ENCODE measurements around the gene SNTB2.
A peak's percentile ranks its signal among the peaks of the same experiment; 100 is the strongest.

SNTB2 gene

DNA sequence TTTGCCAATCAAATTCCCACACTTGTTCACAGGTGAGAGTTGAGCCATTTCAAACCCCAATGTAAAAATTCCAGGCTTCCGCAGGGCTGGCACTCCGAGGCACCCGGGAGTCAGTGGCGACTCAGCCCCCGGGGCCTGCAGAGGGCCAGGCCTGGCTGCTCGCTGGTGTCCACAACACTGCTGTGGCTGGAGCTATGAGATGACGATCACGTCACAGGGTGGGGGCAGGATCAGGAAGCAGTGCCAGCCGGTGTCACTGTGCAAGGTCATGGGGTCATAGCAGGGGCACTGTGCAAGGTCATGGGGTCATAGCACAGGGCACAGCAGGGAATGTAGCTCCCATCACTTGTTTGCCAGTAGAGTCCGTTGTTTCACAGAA lies 131.9 kb downstream of the SNTB2 start:
- DNase-seq (ENCODE audit: low read depth), result no peak

DNA sequence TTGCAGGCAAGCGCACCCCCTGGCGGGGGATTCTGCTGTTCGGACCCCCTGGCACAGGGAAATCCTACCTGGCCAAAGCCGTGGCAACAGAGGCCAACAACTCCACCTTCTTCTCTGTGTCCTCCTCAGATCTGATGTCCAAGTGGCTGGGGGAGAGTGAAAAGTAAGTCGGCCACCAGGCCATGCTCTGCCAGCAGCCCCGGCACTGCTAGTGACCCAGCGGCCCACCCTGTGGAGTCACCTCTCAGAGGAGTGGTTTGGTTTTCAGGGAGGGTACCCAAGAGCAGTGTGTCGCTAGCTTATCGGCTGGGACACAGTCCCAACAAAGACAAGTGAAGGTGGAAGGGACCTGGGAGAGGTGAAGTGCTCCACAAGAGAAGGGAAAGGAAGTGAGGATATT lies 132.4 kb downstream of the SNTB2 start:
- DNase-seq (ENCODE audit: low read depth), result no peak

DNA sequence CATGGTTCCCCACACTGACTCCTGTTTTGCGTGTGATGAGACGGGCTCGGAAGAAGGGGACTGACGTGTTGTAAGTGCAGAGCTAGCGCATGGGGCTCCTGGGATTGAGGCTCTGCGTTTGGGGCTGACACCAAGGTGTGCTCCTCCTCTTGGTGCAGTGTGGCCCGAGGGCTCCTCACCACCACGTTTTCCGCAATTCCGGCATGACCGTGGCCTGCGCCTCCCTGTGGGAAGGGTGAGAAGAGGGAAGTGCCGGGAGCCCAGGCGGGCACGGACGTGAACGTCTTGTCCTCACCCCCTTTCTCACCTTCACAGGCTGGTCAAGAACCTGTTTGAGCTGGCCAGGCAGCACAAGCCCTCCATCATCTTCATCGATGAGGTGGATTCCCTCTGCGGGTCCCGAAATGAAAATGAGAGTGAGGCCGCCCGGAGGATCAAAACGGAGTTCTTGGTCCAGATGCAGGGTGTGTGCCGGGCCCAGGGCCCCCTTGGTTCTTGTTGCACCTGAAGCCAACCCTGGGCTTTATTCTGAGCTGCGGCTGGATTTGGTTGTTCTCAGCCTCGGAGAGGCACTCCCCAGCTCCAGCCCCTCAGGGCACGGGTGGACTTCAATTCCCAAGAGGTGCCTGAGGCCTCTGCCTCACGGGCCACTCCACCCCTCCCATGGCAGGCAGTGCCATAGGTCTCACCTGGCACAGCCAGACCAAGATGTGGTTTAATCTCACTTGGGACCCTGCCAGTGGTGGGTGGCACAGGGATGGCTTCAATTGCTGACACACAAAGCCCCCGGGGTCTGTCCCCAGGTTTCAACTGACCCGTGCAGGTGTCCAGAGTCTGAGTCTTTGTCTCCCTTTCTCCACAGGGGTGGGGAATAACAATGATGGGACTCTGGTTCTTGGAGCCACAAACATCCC lies 133.1 kb downstream of the SNTB2 start:
- DNase-seq (ENCODE audit: low read depth), result no peak

DNA sequence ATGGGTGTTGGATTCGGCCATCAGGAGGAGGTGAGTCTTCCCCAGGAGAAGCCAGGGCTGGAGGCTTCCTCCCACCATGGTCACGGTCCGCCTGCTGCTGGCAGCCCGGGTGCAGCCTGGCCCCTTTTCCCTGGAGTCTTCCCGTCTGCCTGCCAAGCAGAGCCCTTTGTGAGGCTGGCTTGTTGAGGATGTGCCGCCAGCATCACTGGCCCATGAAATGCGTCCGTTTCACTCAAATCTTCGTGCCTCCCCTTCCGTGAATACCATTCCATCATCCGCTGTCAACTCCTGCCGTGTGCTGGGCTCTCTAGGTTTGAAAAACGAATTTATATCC lies 133.7 kb downstream of the SNTB2 start:
- DNase-seq (ENCODE audit: low read depth), result no peak

DNA sequence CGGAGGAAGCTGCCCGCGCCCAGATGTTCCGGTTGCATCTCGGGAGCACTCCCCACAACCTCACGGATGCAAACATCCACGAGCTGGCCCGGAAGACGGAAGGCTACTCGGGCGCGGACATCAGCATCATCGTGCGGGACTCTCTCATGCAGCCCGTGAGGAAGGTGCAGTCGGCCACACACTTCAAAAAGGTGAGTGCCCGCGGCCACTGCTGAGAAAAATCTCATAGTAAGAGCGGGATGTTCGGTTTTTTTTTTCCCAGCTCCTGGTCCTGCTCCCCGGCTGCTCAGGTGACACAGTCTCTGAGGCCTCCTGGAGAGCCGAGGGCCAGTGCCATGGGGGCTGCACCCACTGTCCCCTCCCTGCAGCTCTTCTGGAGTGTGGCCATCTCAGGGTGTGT lies 134.1 kb downstream of the SNTB2 start:
- no peak for DNase-seq (ENCODE audit: low read depth)

DNA sequence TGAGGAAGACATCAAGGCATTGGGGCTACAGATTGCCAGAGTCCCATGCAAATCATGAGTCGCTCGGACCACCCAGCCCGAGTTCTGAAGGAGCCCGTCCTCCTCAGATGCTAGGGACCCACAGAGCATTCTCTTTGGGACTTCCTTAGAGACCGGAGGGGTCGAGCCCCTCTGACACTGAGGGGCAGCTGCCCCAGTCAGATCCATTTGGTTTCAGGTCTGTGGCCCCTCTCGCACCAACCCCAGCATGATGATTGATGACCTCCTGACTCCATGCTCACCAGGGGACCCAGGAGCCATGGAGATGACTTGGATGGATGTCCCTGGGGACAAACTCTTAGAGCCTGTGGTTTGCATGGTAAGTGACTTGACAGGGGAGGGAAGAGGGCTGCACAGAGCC lies 135.4 kb downstream of the SNTB2 start:
- no peak for DNase-seq (ENCODE audit: low read depth)

DNA sequence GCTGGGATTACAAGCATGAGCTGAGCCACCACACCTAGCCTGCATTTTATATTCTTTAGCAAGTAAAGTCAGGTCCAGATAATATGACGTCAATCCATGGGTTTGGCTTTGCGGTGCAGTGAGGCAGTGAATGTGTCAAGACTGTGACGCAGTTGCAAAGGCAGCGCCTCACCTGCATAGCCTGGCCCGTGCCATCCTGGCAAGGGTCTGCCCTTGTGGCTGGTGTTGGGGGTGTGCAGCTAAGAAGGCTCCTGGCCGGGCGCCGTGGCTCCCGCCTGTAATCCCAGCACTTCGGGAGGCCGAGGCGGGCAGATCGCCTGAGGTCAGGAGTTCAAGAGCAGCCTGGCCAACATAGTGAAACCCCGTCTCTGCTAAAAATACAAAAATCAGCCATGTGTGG lies 136.5 kb downstream of the SNTB2 start:
- DNase-seq (ENCODE audit: low read depth), result no peak

DNA sequence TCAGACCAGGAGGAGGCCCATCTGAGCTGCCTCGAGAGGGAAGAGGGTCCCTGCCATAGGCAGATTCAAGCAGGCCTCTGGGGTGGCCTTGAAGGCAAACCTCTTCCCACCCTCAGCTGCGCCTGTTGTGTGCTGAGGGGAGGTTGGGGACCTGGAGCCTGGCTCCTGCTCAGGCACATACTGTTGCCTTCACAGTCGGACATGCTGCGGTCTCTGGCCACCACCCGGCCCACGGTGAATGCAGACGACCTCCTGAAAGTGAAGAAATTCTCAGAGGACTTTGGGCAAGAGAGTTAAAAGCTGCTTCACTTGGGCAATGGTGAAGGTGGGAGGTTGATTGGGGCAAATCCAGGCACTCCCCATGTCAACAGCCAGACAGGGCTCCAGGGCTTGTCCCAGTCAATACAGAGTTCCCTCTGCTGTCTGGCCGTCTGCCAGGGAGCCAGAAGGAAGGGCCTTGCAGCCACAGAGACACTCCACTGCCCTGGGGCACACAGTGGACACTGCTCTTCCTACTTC lies 137.1 kb downstream of the SNTB2 start:
- DNase-seq (ENCODE audit: low read depth), result no peak

DNA sequence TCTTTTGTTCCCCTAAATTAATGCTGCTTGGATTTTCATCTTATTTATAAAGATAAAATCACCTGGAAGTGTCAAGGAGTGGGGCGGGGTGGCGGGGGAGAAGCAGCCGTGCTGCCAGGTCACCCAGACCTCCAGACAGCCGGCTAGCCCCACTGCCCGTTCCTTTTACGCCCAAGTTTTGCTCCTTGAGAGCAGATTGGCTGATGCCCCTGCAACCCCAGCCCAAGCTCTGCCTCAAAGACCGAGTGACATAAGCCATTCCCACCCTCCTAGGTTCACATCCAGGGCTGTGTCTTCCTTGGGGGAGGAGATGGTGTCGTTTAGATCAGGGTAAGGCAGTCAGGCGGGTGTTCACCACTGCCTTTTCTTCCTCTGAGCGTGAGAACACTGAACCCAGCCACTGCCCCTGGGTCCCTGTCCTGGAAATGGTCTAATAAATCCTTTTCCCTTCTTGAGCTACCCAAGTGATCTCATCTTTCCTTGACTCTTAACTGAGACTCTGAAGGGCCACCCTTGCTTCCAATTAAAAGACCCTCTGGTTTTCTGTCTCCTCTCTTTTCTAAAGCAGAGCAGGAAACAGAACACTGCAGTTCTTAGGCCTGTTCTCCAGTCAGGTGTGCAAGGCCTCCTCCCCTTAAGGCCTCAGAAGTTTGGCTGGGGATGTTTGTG lies 137.8 kb downstream of the SNTB2 start:
- DNase-seq (ENCODE audit: low read depth), result no peak

DNA sequence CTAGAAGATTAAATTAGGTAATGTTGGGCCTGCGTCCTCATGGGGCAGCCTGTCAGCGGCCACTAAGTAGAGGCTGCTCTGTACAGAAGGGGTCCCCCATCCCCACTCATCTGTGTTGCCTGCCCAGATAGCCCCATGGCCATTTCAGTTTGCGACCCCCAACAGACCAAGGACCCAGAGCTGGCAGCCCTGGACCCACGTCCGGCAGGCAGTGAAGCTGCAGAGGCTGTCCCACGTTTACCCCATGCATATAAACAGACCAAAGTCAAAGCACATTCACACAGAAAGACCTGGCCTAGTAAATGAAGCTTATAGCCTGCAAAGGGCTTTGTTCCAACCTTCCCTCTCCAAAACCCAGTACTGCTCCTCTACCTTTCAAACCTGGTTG lies 138.8 kb downstream of the SNTB2 start:
- no peak for DNase-seq (ENCODE audit: low read depth)

DNA sequence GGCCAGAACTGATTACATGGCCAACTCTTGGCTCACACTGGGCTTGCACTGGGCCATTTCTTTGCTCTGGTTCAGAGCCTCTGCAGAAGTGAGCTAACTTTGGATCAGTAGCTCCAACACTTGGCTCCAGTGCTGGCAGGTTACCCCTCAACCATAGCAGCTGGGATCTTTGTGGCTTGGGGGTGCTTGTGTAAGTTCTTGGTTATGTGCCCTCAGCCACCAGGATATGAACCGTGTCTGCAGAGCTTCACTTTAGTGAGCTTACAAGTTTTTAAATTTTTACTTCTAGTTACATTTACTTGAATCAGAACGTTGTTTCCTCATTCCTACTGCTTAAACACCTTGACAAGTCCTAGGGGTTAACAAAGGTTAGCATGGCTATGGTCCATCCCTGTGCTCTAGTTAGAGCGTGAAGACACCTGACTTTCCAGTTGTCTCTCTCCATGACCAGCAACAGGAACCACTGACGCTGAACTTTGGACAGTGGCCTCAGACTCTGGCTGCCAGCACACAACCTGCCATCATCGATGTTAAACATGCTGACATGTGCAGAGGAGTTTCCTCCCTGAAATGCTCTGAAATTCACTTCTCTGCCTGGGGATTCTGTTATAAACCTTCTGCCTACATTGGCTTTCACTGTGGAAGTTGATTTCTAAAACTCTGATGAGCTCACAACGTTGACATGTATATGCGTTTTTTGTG lies 139.4 kb downstream of the SNTB2 start:
- no peak for DNase-seq (ENCODE audit: low read depth)

DNA sequence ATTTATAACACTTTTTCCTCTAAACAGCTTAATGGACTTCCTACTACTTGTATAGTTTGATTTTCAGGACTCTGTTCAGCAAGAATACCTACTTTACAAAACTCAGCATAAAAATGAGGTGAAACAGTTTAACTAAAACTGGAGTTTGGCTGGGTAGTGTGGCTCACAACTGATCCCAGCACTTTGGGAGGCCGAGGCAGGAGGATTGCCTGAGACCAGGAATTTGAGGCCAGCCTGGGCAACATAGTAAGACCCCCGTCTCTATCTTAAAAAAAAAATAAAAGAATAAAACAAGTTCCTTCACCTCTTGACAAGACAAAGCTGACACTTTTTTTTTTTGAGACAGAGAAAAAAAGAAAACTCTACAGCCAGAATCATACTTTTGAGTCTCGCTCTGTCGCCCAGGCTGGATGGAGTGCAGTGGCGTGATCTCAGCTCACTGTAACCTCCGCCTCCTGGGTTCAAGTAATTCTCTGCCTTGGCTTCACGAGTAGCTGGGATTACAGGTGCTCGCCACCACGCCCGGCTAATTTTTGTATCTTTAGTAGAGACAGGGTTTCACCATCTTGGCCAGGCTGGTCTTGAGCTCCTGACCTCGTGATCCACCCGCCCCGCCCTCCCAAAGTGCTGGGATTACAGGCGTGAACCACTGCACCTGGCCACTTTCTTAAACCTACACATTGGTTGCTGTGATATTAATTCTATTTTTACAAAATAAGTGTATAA lies 140.8 kb downstream of the SNTB2 start:
- DNase-seq (ENCODE audit: low read depth), result no peak

DNA sequence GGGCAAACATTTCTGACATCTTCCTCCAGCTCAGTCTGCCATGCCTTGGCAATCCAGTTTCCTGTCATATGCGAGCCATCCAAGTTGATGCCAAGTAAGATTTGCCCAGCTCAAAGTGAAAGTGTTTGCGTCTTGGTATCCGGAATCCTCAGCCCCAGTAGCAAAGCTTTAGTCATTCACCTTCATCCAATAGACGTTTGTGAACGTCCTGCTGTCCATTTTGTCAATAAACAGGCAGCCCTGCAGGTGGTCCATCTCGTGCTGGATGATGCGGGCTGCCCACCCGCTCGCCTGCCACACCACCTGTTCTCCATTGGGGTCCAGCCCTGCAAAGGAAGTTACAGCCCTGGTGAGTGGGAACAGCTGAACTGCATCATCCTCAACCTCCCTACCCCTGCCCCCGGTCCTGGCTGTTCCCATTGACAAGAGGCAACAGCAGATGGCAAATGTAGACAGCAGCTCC lies 141.9 kb downstream of the SNTB2 start:
- DNase-seq (ENCODE audit: low read depth), result no peak

DNA sequence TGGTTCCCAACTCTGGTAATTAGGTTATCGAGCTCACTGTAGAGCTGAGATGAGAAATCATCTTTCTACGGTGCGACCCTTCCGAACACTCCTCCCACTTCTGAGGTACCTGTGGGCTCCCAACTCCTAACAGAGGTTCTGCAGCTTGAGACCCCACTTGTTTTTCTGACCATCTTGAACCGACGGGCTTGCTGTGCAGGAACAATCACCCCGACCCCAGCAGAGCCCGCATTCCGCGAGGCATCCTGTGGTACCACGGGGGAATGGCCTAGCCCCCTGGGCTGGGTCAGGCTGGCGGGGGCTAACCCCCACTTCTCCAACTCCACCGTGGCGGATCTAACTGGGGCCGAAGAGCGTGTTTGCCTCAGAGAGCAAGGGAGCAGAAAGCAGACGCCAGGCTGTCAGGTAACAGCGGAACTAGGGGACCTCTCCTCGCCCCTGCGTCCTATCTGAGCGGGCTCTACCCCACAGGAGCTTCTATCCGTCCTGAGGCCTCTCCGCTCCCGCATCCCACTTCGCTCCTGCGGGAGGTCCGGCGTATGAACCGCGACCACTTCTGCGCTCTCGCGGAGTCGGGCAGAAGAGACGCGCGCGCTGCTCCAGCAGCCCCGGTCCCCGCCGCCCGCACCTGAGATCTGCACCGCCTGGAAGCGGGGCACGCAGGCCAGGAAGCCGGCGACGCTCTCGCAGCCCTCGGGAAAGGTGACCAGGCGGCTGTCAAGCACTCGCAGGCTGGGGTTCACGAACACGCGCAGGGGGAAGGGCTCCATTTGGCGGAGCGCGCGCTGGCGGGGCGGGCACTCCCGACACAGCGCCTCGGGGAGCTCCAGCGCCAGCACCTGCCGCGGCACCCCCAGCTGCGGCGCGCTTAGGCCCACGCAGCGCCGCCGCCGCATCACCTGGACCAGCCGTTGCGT lies 142.7 kb downstream of the SNTB2 start:
- peak; percentile 47 for DNase-seq (ENCODE audit: low read depth)

DNA sequence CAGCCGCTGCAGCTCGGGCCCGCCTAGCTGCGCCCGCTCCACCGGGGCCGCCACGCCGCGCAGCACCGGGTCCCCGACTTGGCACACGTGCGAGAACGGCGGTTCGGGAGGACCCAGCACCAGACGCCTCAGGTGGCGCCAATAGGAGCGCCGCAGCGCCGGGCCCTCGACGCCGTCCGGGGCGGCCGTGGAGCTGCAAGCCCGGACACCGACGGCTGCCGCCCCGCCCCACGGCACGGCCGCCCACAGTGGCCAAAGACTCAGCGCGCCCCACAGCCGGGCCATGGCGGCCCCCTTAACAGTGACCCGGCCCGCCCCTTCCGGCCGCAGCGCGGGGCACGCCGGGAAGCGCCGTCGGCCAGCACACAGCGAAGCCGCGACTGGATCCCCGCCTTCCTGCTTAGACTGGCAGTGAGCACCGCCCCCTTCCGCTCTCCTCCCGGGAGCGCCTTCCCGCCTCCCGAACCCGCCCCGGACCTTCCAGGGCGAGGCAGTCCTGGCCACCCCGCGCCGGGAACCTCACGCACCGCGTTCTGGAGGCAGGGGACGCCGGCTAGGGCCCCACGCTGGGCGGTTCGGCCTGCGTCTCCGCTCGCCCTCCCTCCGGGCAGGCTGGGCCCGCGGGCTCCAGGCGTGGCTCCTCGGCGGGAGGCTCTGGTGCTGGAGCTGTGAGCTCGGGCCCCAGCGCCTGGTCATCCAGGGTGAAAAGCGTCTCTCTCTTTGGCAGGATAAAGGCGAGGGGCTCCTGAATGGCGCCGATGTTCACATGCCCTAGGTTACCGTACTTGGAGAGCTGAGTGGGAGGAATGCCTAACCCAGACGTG lies 143.5 kb downstream of the SNTB2 start, which contains the start of gene PDF:
Gene PDF (minus strand): TSS at position 303 of the 824 bp plus-strand sequence. CDS start 18 bp downstream, at position 285.
- DNase-seq (ENCODE audit: low read depth), result peak; percentile 81

DNA sequence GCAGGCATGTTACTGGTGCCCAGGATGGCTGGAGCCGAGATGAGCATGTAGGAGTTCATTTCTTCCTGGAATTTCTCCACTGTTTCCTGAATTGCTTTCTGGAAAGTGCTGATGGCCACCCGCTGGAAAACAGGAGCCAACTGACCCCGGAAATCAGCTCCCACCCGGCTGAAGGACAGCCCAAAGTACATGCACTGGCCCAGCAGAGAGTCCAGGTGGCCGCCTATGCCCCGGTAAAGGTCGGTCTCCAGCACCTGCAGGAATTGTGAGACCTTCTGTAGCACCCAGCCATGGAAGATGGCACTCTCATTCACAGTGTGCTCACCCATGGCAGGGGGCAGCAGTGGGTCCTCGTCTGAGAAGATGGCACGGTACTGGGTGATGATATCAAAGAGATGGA lies 147.7 kb downstream of the SNTB2 start:
- no peak for DNase-seq (ENCODE audit: low read depth)

DNA sequence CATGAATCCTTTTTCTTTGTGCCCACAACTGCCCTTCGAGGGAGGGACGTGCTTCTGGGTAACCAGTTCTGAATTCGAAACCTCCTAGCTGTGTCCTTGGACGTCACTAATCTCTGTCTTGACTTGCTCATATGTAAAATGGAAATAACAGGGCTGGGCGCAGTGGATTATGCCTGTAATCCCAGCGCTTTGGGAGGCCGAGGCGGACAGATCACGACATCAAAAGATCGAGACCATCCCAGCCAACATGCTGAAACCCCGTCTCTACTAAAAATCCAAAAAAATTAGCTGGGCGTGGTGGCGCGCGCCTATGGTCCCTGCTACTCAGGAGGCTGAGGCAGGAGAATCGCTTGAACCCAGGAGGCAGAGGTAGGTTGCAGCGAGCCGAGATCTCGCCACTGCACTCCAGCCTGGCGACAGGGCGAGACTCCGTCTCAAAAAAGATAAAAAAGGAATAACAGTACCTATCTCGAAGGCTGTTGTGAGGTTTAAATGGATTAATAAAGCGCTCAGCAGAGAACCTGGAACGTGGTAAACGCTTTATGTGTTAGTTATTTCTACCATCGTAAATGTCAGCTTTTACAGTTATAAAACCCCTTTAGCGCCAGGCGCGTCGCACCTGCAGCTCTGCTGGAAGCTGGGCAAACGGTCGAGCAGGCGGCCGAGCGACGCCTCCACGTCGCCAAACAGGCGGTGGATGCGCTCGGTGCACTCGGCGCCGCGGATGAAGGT lies 151.8 kb downstream of the SNTB2 start:
- no peak for DNase-seq (ENCODE audit: low read depth)

DNA sequence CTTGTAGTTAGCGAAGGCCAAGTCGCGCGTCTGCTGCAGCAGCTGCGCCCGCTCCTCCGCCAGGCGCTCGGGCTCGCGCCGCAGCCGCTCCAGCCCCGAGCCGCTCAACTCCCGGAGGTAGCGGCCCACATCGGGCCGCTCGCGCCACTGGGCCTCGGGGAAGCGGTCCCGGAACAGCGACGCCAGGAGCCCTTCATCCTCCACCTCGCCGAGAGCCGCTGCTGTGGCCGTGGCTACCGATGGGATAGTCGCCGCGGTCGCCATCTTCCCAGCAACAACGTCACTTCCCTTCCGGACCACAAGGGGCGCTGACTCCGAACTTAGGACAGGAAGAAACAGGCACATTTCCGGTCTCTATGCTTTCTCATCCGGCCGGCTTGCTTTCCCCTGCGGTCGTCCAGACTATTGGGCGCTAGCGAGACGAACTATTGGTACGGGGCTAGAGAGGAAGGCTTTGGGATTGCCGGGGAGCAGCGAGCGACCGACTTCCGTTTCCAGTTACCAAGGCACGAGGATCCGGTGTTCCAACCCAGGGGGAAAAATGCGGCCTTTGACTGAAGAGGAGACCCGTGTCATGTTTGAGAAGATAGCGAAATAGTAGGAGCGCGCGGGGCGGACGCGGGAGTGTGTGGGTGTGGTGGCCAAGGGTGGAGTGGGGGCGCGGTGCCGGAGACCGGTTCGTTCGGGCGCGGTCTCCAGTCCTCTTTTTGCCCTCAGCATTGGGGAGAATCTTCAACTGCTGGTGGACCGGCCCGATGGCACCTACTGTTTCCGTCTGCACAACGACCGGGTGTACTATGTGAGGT lies 152.5 kb downstream of the SNTB2 start, which contains the start of the genes COG8 and NIP7:
Gene COG8 (minus strand): TSS at position 276 of the 806 bp plus-strand sequence. CDS start 12 bp downstream, at position 264.
Gene NIP7 (plus strand): TSS at position 484 of the 806 bp plus-strand sequence. CDS start 58 bp downstream, at position 542.
- peak; percentile 82 for DNase-seq (ENCODE audit: low read depth)

All from stimulated activated CD8-positive, alpha-beta memory T cell treated with anti-CD3 and anti-CD28 coated beads, Interleukin-12 subunit alpha, Interleukin-12 subunit beta, amount 100 ng/mL, for 4 hours (primary cell).